Fibroblast of the conjunctiva (primary cell): ENCODE measurements around the gene TOGARAM2.
A peak's percentile ranks its signal among the peaks of the same experiment; 100 is the strongest.

Experiments used
- DNase-seq: peaks from one replicate; pipeline ENCODE4 v3.0.0-alpha.2; 2010; ENCODE audit warnings: low read depth

The TOGARAM2 gene

GRCh38 chr2:29056452-29056851 lies 75.4 kb downstream of the TOGARAM2 start:
- no peak for DNase-seq

GRCh38 chr2:29057006-29057405 lies 75.9 kb downstream of the TOGARAM2 start:
- DNase-seq = no peak

- no peak for DNase-seq
These were observed 78.5 kb downstream of the TOGARAM2 start for GRCh38 chr2:29059624-29060023.

GRCh38 chr2:29060441-29060840 lies 79.3 kb downstream of the TOGARAM2 start:
- DNase-seq = no peak

DNA sequence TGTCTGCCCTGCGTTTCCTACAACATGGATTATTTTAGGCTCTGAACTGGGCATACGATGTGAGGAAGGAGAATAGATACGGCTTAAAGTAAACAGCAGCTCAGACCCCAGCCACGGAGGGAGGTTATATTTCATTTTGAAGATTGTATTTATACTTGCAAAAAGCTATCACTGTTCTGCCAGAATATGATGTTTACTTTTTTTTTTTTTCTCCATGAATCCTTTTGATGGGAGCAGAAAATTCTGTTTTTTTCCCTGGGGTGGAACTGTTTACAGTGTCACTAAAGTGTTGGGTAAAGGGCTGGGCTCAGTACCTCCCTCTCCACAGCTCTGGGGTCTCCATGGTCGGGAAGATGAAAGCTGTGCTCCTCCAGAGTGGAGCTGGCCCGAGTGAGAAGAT lies 80.1 kb downstream of the TOGARAM2 start:
- DNase-seq = no peak

DNA sequence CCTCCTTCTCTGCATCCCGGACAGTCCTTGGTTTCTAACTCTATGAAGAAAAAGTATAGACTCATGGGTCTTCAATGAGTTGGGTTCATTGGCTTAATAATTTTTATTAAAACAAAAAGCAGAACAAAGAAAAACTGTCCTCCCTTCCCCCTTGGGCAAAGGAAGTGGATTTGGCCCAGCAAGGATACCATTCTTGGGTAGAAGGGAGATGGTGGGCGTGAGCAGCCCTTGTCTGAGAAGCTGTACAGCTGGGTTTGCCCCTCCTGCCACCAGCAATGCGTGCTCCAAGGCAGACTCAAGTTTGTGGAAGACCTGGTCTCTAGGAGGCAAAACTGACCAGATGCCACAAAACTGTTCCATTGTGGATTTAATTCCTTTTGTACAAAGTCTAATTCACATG lies 80.5 kb downstream of the TOGARAM2 start:
- no peak for DNase-seq

- no peak for DNase-seq
These were observed 81.3 kb downstream of the TOGARAM2 start for GRCh38 chr2:29062371-29062770.

- no peak for DNase-seq
These were observed 82.0 kb downstream of the TOGARAM2 start for GRCh38 chr2:29063056-29063455.

DNA sequence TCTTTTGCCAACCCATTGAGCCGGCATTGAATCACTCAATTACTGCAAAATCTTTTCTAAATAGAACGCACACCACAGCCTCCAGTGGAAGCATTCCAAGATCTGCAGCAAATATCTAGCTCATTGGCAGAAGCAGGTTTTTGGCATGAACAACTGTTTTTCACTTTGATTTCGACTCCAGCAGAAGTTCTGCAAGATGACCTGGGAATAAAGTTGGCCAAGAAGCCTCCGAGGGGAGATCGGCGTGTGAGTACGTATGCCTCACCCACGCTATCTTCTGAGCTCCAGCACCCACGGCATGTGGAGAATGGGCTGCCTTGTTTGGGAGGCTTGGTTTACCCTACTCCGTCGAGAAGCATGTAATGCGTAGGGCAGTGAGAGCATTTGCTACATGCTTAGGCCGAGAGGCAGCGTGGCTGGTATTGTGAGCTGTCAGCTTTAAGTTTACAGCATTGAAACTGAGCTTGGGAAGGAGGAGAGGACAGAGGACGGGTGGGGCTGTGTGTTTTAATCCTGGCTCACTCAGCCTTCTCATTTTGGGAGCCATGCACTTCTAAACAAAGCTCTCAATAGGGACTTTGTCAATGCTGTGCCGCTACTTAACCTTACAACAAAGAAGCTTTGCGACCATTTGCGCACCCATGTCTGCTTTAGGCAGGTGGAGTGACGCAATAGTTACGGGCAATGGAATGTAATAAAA lies 82.7 kb downstream of the TOGARAM2 start:
- DNase-seq = peak; percentile 85

- DNase-seq = no peak
These were observed 83.2 kb downstream of the TOGARAM2 start for GRCh38 chr2:29064346-29064715.

GRCh38 chr2:29064746-29065067 lies 83.6 kb downstream of the TOGARAM2 start:
- no peak for DNase-seq

- no peak for DNase-seq
These were observed 84.1 kb downstream of the TOGARAM2 start for GRCh38 chr2:29065068-29065811.

DNA sequence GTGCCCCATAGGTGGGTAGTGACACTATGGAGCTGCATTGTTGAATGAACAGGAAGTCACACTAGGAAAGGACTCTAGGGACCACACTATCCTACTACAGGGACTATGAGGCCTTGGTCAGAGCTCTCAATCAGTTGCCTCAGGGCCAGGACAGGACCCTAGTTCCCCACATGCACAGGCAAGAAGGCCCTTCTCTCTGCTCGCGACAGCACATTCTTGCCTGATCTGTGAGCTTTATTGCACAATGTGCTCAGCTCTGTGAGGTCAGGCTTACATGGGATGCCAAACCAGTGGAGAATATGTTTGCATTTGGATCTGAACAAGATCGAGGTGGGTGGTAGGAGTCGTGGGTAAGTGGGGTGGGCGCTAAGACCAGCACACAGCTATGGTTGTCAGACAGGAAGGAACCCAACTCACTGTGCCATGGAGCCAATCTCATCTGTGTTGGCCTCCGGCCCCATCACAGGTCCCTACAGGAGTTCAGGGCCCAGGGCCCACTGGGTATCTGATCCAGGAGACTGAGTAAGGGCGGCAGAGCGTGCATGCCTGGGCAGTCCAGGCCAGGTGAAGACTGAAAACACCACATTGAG lies 85.3 kb downstream of the TOGARAM2 start:
- peak; percentile 63 for DNase-seq

GRCh38 chr2:29066997-29067605 lies 86.0 kb downstream of the TOGARAM2 start:
- no peak for DNase-seq

DNA sequence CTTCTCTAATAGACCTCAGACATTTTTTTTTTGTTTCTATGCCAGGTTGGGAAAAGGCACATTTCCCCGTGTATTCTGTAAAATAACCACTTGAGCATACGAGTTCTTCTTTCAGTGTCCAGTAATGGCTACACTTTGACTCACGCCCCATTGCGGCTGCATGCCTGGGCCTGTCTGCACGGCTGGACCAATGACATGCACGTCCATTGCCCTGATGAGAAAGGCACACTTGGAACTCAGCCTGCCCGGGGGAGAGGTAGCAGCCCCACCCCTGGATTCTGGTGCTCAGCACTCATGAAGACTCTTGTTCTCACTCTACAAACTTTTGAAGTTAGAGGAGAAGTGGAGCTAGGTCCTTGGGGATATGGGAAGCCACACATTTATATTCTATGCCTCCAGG lies 87.4 kb downstream of the TOGARAM2 start:
- no peak for DNase-seq

DNA sequence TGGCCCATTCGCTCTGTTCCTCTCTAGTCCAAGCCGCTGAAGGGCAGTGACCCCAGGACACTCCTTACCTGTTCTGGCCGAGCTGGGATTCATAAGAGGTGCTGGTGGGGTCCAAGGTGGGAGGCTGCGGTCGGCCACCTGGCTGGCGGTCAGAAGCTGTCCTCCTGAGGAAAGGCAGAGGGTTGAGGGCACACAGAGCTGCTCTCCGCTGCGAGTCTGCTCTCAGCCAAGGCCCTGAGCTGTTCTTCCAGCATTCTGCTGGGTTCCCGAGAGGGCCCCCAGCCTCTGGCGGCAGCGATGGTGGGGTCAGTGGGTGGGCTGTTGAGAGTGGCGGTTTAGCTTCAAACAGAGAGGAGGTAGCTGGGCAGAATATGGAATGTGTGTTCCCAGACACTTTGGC lies 89.4 kb downstream of the TOGARAM2 start:
- DNase-seq = no peak

GRCh38 chr2:29071032-29071975 lies 90.2 kb downstream of the TOGARAM2 start:
- no peak for DNase-seq

DNA sequence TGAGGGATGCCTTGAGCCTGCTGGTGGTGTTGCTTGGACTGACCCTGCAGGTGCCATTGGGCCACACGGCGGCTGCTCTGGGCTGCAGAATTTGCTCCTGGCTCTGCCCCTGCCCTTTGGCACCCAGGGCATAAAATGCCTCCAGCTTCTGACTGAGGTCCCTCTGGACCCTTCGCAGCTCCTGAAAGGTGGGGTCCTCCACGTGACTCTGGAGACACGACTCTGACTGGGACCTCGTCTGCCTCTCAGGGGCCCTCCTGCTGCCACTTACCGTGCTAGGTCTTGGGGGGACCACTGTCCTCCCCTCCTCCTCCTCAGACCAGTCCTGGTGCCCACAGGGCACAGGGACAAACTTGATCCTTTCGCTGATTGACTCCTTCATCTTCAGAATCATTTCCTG lies 91.2 kb downstream of the TOGARAM2 start:
- no peak for DNase-seq

DNA sequence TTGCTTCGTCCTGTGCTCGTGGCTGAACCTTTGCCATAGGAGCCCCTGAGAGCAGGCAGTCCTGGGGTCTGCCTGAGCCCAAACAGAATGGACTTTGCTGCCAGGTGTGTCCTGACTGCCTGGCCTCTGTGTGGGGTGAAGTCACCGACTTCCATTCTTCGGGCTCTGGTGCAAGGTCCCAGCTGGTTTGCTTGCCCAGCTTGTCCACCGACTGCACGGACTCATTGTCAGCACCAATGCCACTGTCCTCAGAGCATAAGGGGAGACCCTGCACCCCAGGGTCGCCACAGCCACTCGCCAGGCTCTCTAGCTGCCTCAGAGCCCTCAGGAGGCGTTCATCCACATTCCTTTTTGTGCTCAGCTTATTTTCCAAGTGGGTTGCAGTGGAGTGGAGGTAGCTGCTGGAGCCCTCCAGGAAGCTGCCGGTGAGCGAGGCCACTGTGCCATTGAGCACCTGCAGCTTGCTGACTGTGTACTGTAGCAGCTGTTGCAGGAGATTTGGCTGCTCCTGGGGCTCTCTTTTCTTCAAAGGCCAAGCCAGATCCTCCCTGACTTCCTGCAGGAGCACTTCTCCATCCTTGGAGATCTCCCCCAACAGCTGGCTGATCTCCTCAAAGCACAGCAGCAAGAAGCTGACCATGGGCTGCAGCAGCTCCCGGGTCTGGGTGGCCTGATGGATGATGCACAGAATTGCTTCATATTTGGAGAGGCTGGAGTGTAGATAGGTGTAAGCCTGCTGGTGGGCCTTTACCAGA lies 92.0 kb downstream of the TOGARAM2 start:
- no peak for DNase-seq

- DNase-seq = no peak
These were observed 92.8 kb downstream of the TOGARAM2 start for GRCh38 chr2:29073933-29074332.

- no peak for DNase-seq
These were observed 93.3 kb downstream of the TOGARAM2 start, which contains the start of gene PCARE for GRCh38 chr2:29074411-29074810. Gene PCARE (minus strand): TSS chr2:29074523. CDS start chr2:29074261, 262 bp downstream.
